DLD1 (cell line): ENCODE measurements around the gene FAU.
"Not testable (repeated sequence)": the region's sequence is repeated elsewhere in the genome, so short reads cannot be mapped to it uniquely, and the experiment has no call there.

ENCODE experiments used
- in situ Hi-C: cut with HindIII; loops from 2 replicates; pipeline ENCODE4 v1.10.0; 2017; ENCODE audit warnings: low sequenced_read_pairs

The FAU gene

GRCh38 chr11:65121865-65122696 is at the start of gene FAU, which contains the start of gene MRPL49:
FAU (minus strand) TSS chr11:65122134; CDS start chr11:65121813, 321 bp downstream.
MRPL49 (plus strand) TSS chr11:65122321; CDS start chr11:65122347, 26 bp downstream.
- in situ Hi-C loops, result no loop called here

GRCh38 chr11:65170058-65170534 is 48.2 kb upstream of the FAU start, which contains the start of gene SPDYC:
SPDYC (plus strand) TSS chr11:65170233; CDS start chr11:65171358, 1,125 bp downstream.
- in situ Hi-C loops, result no loop called here

DNA sequence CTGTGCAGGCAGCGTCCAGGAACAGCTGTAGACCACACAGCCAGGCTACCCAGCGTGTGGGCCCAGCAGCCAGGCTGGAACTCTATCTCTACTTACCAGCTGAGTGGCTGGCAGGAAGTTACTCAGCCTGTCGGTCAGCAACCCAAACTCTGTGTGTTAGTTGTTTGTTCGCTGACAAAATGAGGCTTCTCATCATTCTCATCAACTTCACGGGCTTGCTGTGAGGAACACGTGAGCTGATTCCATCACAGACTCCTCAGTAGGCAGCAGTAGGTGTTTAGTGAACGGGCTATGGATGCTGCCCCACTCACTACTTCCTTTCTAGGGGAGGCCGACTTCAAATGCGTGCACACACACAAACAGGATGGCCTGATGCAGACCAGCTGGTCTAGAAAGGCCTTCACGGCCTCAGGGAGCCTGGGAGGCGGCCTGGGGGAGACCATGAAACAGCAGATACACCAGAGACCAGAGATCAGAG is 47.3 kb upstream of the FAU start:
- in situ Hi-C loops, result no loop called here

- in situ Hi-C loops, result no loop called here
These were observed 45.7 kb upstream of the FAU start for GRCh38 chr11:65167656-65168055.

- in situ Hi-C loops, result no loop called here
These were observed 45.0 kb upstream of the FAU start for GRCh38 chr11:65166893-65167292.

DNA sequence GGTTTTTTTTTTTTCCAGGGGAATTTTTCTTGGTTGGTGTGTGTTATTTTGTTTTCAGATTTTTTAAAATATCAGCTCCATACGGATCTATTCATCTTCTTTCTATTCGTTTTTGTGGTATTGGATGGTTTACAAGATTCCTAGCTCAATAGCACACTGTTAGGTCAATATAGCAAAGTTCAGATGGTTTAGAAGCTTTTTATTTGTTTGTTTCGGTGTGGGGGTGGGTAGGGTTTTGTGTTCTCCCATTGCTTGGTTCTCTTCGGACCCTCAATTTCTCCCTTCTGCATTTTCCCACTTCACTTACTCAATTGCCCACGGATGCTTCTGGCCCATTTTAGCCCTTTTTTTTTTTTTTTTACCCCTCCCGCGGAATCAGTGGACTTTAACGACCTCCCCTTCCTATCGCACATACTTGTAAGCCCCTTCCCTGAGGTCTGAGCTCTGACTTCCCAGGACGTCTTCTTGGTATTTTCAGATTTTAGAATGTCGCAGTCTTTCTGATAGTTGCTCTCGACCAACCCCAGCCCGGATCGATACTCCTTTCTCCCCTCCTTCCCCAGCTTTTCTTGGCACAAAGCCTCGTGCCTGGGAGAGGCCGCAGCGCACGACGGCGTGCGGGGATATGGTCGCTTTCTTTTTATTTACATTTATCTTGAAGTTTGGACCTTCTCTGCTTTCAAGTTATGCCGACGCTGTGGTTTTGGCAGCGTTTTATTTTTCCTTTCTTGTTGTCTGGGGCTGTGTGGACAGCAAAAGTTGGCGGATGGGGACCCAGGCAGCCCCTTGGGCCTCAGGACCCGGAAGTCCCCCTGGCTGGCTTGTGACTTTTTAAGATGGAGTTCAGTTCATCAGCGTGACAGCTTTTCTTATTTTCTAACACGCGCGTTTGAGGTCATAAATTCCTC is 43.7 kb upstream of the FAU start:
- in situ Hi-C loops, result no loop called here

DNA sequence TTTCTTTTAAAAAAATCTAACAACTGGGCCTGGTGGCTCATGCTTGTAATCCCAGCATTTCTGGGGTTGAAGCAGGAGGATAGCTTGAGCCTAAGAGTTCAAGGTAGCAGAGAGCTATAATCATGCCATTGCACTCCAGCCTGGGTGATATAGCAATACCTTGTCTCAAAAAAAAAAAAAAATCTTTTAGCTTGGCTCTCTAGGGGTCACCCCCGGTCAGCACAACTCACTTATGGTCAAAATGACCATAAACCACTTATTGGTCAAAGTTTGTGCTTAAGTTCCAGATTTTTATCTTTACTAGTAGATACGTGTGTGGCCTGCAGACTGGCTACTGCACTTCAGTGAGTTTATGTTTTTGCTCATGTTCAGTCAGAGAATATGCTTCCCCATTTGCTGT is 41.8 kb upstream of the FAU start:
- in situ Hi-C loops, result no loop called here

DNA sequence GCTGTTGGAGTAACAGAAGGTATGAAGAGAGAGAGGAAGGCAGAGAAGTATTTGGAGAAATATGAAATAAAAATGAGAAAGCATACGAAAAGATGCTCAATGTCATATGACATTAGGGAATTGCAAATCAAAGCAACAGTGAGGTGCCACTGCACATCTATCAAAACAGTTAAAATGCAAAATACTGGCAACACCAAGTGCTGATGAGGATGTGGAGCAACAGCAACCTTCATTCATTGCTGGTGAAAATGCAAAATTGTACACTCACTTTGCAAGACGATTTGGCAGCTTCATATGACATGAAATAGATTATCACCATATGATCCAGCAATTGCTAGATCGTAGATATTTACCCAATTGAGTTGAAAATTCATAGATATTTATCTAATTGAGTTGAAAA is 38.7 kb upstream of the FAU start:
- in situ Hi-C loops, result no loop called here

GRCh38 chr11:65159012-65159411 is 37.1 kb upstream of the FAU start:
- in situ Hi-C loops, result no loop called here

- in situ Hi-C loops, result no loop called here
These were observed 35.4 kb upstream of the FAU start for GRCh38 chr11:65157336-65157735.

- in situ Hi-C loops, result no loop called here
These were observed 35.0 kb upstream of the FAU start for GRCh38 chr11:65156926-65157325.

- in situ Hi-C loops, result no loop called here
These were observed 34.3 kb upstream of the FAU start for GRCh38 chr11:65156256-65156655.

- in situ Hi-C loops, result no loop called here
These were observed 30.2 kb upstream of the FAU start for GRCh38 chr11:65152122-65152521.

DNA sequence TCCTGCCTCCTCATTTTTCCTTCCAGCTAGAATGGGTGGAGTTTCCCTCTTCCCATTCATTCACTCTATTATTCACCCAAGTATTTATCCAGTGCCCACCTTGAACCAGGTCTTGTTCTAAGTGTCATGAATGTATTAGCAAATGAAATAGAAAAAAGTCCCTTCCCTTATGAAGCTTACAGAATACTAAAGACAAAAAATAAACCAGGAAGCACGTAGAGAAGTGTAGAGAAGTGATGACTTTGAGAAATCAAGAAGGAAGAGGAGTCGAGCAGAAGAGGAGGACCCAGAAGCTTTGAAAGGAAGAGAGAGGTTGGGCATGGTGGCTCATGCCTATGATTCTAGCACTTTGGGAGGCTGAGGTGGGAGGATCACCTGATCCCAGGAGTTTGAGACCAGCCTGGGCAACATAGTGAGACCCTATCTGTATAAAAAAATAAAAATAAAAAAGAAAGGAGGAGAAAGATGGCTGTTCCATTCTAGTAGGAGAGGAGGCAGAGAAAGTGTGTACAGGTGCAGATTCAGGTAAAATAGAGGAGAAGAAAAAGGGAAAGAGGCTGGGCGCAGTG is 29.5 kb upstream of the FAU start:
- in situ Hi-C loops, result no loop called here

GRCh38 chr11:65150509-65151299 is 28.8 kb upstream of the FAU start:
- in situ Hi-C loops, result no loop called here

- in situ Hi-C loops, result not testable (repeated sequence)
These were observed 28.2 kb upstream of the FAU start for GRCh38 chr11:65150131-65150508.

GRCh38 chr11:65148657-65149056 is 26.7 kb upstream of the FAU start:
- in situ Hi-C loops, result no loop called here

DNA sequence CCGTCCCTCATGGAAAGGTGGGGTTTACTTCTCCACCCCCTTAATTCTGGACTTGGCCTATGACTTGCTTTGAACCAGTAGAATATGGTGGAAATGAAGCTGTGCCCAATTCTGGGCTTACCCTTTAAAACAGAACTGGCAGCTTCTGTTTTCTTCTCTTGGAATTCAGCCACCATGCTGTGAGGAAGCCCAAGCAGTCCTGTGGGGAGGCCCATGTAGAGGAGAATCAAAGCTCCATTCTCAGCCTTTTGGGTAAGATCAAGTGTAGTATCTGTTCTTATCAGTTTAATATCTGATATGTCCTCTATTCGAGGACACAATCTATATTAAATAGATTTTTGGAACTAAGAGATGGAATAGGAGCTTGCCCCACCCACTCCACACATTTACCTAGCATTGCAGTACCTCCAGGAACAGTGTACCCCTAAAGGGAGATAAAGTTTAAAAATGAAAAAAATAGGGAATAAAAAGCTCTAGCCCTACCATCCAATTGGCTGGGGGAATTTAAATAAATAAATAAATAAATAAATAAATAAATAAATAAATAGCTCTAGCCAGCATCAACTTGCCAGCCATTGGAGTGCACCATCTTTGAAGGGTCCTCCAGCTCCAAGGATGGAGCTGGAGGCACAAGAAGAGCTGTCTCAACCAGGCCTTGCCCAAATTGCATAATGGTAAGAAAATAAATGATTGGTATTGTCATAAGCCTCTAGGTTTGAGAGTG is 25.6 kb upstream of the FAU start:
- in situ Hi-C loops, result no loop called here

DNA sequence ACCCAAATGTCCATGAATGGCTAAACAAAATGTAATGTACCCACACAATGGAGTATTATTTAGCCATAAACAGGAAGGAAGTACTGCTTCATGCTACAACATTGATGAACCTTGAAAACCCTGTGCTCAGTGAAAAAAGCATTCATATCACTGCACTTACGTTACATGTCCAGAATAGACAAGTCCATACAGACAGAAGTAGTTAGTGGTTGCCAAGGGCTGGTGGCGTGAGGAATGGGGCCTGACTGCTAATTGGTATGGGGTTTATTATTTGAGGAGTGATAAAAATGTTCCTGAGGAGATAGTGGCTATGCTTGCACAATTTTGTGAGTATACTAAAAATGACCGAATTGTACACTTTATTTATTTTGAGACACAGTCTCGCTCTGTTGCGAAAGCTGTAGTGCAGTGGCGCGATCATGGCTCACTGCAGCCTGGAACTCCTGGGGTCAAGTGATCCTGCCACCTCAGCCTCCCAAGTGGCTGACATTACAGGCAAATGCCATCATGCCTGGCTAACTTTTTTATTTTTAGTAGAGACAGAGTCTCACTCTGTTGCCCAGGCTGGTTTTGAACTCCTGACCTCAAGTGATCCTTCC is 20.1 kb upstream of the FAU start:
- in situ Hi-C loops, result no loop called here
